HepG2 (cell line): ENCODE data around the gene LAMA1. TPM values are rescaled to one million over a fixed set of nuclear protein-coding genes. Genes with fewer than 3 reads are reported as not detected.

Experiments used
- ATAC-seq: fragments of 200-7000 bp; cut with Tn5 transposase; 3 replicates; pipeline ENCODE4 v1.9.1; 2020; ENCODE audit warnings: mild to moderate bottlenecking, moderate library complexity
- BruUV-seq: library from RNA; stranded (reverse); fragments of 400-500 nt; replicated peaks from 2 replicates; lab custom pipeline; 2021; lab: Mats Ljungman, UMichigan
- CTCF ChIA-PET: fragments of 300-600 bp; formaldehyde crosslinking; extraction: SDS; loops from one replicate; lab custom pipeline; 2021; ENCODE audit warnings: low total read pairs, inconsistent platforms, low intra/inter-chr PET ratio; lab: Yijun Ruan, JAX
- POLR2A ChIA-PET: fragments of 350-600 bp; sonication (Branson Sonifier 250); formaldehyde crosslinking; loops from one replicate; lab custom pipeline; 2020; ENCODE audit warnings: antibody characterized with exemption, inconsistent platforms; lab: Yijun Ruan, JAX
- DNase-seq: peaks from one replicate; pipeline ENCODE4 v3.0.0-alpha.2; 2015; ENCODE audit warnings: low spot score
- FAIRE-seq: peaks from 3 replicates; lab custom pipeline; 2011; peaks lifted over from hg19 to GRCh38; lab: Jason Lieb, UNC
- H2AFZ ChIP-seq: one replicate; pipeline ENCODE4 v1.6.1; 2011; ENCODE audit warnings: low read length, inconsistent platforms
- H3K27ac ChIP-seq: fragments of 300-600 bp; 3 replicates; pipeline ENCODE4 v1.8.0; 2011; ENCODE audit warnings: mixed run types, mild to moderate bottlenecking, mixed read lengths, low read length, inconsistent platforms; ENCODE audit not compliant: insufficient read depth; ENCODE audit errors: extremely low read length
- H3K27me3 ChIP-seq, 2 experiments: fragments of 200-600 bp in 1 of 2; 2 replicates in 1 of 2; 3 replicates in 1 of 2; pipeline versions ENCODE4 v1.6.0 to v1.8.0; 2011; ENCODE audit warnings: low read length in 2 of 2, mild to moderate bottlenecking in 2 of 2, moderate library complexity in 2 of 2, inconsistent platforms in 1 of 2; ENCODE audit not compliant: insufficient read depth in 2 of 2, control insufficient read depth in 1 of 2
- H3K36me3 ChIP-seq, 2 experiments: fragments of 200-600 bp in 1 of 2; replicated peaks in 1 of 2; 2 replicates in 1 of 2; 3 replicates in 1 of 2; pipeline versions ENCODE4 v1.5.1 to v1.8.0; 2011; ENCODE audit warnings: low read length in 2 of 2, inconsistent platforms in 1 of 2; ENCODE audit not compliant: insufficient read depth in 2 of 2, control insufficient read depth in 1 of 2
- H3K4me1 ChIP-seq: 2 replicates; pipeline ENCODE4 v1.5.1; 2012; ENCODE audit warnings: low read length, inconsistent platforms; ENCODE audit not compliant: insufficient read depth
- H3K4me2 ChIP-seq: 2 replicates; pipeline ENCODE4 v1.6.0; 2011; ENCODE audit warnings: low read depth, low read length, inconsistent platforms
- H3K4me3 ChIP-seq, 3 experiments: fragments of 200-600 bp in 1 of 3; sonication (generic), shearing (Covaris generic) in 1 of 3; replicated peaks in 1 of 3; 2 replicates each; pipeline ENCODE4 v1.5.1; 2011 to 2016; ENCODE audit warnings: low read length in 3 of 3, inconsistent platforms in 2 of 3, low read depth in 2 of 3, mild to moderate bottlenecking in 2 of 3, control low read depth in 1 of 3, mixed read lengths in 1 of 3; ENCODE audit not compliant: insufficient read depth in 1 of 3
- H3K79me2 ChIP-seq: one replicate; pipeline ENCODE4 v1.6.1; 2011; ENCODE audit warnings: low read length, inconsistent platforms; ENCODE audit not compliant: insufficient read depth
- H3K9ac ChIP-seq: 2 replicates; pipeline ENCODE4 v1.6.0; 2011; ENCODE audit warnings: mild to moderate bottlenecking, low read depth, low read length, inconsistent platforms; ENCODE audit not compliant: insufficient read depth
- H3K9me3 ChIP-seq: 2 replicates; pipeline ENCODE4 v1.5.1; 2012; ENCODE audit warnings: mild to moderate bottlenecking, low read length
- H4K20me1 ChIP-seq: 2 replicates; pipeline ENCODE4 v1.6.0; 2011; ENCODE audit warnings: inconsistent platforms, mild to moderate bottlenecking, low read length, moderate library complexity; ENCODE audit not compliant: insufficient read depth
- BHLHE40 ChIP-seq: IDR thresholded peaks from 2 replicates; pipeline ENCODE4 v1.6.1; 2011; ENCODE audit warnings: low read length, improper control_type of control experiment
- GLI4 ChIP-seq: sonication (generic); formaldehyde crosslinking; IDR thresholded peaks from 2 replicates; pipeline ENCODE4 v1.5.1; 2020; ENCODE audit warnings: missing genetic modification reagents, mild to moderate bottlenecking, moderate library complexity, borderline replicate concordance
- KLF12 ChIP-seq: sonication (generic); formaldehyde crosslinking; IDR thresholded peaks from 2 replicates; pipeline ENCODE4 v1.4.0; 2020; ENCODE audit warnings: missing genetic modification reagents, borderline replicate concordance
- MIER2 ChIP-seq: IDR thresholded peaks from 2 replicates; pipeline ENCODE4 v1.6.1; 2016; ENCODE audit warnings: missing biosample characterization, missing genetic modification reagents
- ZNF781 ChIP-seq: sonication (generic); formaldehyde crosslinking; IDR thresholded peaks from 2 replicates; pipeline ENCODE4 v1.5.1; 2020; ENCODE audit warnings: borderline replicate concordance, mild to moderate bottlenecking, missing genetic modification reagents; ENCODE audit errors: not compliant biosample characterization
- WGBS: methylation state at CpG from one replicate; pipeline ENCODE4 v1.1.6; 2017; ENCODE audit warnings: low lambda C conversion rate; 5-methylcytosine and 5-hydroxymethylcytosine counted together
- in situ Hi-C: cut with HindIII; loops from 2 replicates; pipeline ENCODE4 v1.10.0; 2017; ENCODE audit warnings: low pct_unique_long_range_greater_than_20kb; ENCODE audit not compliant: extremely low pct_ligation_motif_present
- intact Hi-C: fragments of 100-400 bp; cut with micrococcal nuclease; formaldehyde crosslinking; loops from one replicate; pipeline ENCODE4 v1.10.0; 2022; ENCODE audit not compliant: unreplicated experiment
- polyA plus RNA-seq, 8 experiments: library from polyadenylated mRNA; depleted of rRNA in 3 of 8; stranded (reverse) in 7 of 8; unstranded in 1 of 8; fragments of >200 nt; fragmentation: Illumina TruSeq in 4 of 8; extraction: Trizol in 4 of 8; gene quantifications; 2 replicates each; pipeline versions ENCODE4 v1.2.1 to v1.2.3, GENCODE V29; 2011 to 2016; ENCODE audit warnings: low read depth in 4 of 8, missing spikeins in 1 of 8, mixed read lengths in 1 of 8; ENCODE audit not compliant: insufficient read depth in 1 of 8
- total RNA-seq, 5 experiments: library from RNA; depleted of rRNA; stranded (reverse); fragments of >200 nt; fragmentation: Illumina TruSeq; extraction: Trizol; gene quantifications; 2 replicates each; pipeline ENCODE4 v1.2.3, GENCODE V29; 2016; ENCODE audit warnings: low read depth in 1 of 5

The LAMA1 gene
- total and polyA plus RNA-seq, 2 of the 13 experiments (the other 11 are each of a cell fraction or from before 2014, with no cell fraction given) = 0.05 to 0.44 TPM

- in situ Hi-C loops (no loop called here), intact Hi-C loops (no loop called here)
- no peak for FAIRE-seq
- WGBS = 79% methylated on average over 2 of the region's 2 CpGs
- Histone ChIP-seq H2AFZ (no peak overlapping the region), H3K9me3 (no peaks in the 10 kb centered on the region), H4K20me1 (no peaks in the 10 kb centered on the region), H3K36me3 (no peaks in the 10 kb centered on the region), H3K4me2 (no peak overlapping the region), H3K79me2 (no peaks in the 10 kb centered on the region), H3K4me1 (no peaks in the 10 kb centered on the region), H3K9ac (no peak overlapping the region), H3K27me3 (no peaks in the 10 kb centered on the region), H3K27ac (no peak overlapping the region), H3K4me3 (no peak overlapping the region)
- TF ChIP-seq GLI4 = no peak
- DNase-seq = no peak
- ChIA-PET CTCF (no interaction called here), POLR2A (no interaction called here)
- no TSS peak for BruUV-seq
- no peak for ATAC-seq
Measured at GRCh38 chr18:7082671-7083070, 34.9 kb downstream of the LAMA1 start.

- H3K4me1 ChIP-seq = no peaks in the 10 kb centered on the region
- H2AFZ ChIP-seq = no peak overlapping the region
- H3K79me2 ChIP-seq = no peaks in the 10 kb centered on the region
- H3K36me3 ChIP-seq = no peaks in the 10 kb centered on the region
- BruUV-seq = no TSS peak
- no peaks in the 10 kb centered on the region for H4K20me1 ChIP-seq
- WGBS = 40% methylated on average over 1 of the region's 1 CpG
- POLR2A ChIA-PET = no interaction called here
- no peak overlapping the region for H3K9ac ChIP-seq
- H3K27ac ChIP-seq = no peak overlapping the region
- no peak for FAIRE-seq
- H3K27me3 ChIP-seq = no peaks in the 10 kb centered on the region
- in situ Hi-C loops (no loop called here), intact Hi-C loops (no loop called here)
- H3K9me3 ChIP-seq = no peaks in the 10 kb centered on the region
- CTCF ChIA-PET = no interaction called here
- H3K4me3 ChIP-seq = no peak overlapping the region
- ATAC-seq = no peak
- no peak for DNase-seq
- no peak overlapping the region for H3K4me2 ChIP-seq
- TF ChIP-seq BHLHE40 = no peak
- no peak for TF ChIP-seq KLF12 (CRISPR knock-in tag)
- TF ChIP-seq ZNF781 (CRISPR knock-in tag) = no peak
- no peak for TF ChIP-seq MIER2
Measured at GRCh38 chr18:7079231-7079630, 38.4 kb downstream of the LAMA1 start.
